M059J (cell line): ENCODE measurements around the gene PLA2G5. TPM values are rescaled to one million over a fixed set of nuclear protein-coding genes. Genes with fewer than 3 reads are reported as not detected.

ENCODE experiments used
- DNase-seq: peaks from one replicate; pipeline ENCODE4 v3.0.0-alpha.2; 2012; ENCODE audit warnings: low read depth
- total RNA-seq: library from RNA; depleted of rRNA; stranded (reverse); fragments of >200 nt; shearing (Covaris generic); gene quantifications from 2 replicates; pipeline ENCODE4 v1.2.3, GENCODE V29; 2014

PLA2G5 gene
- total RNA-seq, 1 experiment from 2014 or later = 0.84 TPM

DNA sequence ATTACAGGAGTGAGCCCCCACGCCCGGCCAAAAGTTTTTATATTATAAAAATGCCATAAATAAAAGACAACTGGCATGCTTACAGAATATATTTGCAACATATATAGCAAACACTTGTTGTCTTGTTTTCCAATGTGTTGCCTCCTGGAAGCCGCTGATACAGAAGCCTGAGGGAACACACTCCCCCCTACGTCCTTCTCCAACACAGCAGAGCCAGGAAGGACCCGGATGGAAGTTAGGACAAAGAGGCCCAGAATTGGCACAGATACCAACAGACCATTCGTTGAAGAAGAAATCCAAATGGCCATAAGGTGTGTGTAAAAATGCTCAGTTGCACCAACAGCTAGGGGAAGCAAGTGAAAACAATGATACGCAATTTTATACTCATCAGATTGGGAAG is 1.3 kb upstream of the PLA2G5 start:
- no peak for DNase-seq

GRCh38 chr1:20070357-20070756 is 363 bp downstream of the PLA2G5 start:
- DNase-seq = no peak

- DNase-seq = no peak
Observed at GRCh38 chr1:20071416-20071815, 1.4 kb downstream of the PLA2G5 start.

GRCh38 chr1:20072771-20073170 is 2.8 kb downstream of the PLA2G5 start:
- no peak for DNase-seq

DNA sequence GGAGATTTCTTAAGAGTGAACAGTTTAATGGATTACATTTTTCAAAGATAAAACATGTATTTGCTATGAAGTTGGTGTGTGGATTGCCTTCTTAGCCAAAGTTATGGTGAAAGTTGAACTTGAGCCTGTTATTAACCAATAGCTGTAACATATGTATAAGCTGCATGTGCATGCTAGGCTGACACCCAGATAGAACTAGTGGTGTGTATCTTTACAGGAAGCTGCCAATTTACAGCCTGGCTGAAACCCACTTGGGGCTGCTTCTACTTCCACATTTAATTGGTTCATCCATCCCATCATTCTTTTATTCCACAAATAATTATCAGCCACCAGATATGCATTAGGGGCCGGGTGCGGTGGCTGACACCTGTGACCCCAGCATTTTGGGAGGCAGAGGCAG is 3.3 kb downstream of the PLA2G5 start:
- DNase-seq = no peak

GRCh38 chr1:20074055-20074724 is 4.2 kb downstream of the PLA2G5 start:
- DNase-seq = peak; percentile 48

DNA sequence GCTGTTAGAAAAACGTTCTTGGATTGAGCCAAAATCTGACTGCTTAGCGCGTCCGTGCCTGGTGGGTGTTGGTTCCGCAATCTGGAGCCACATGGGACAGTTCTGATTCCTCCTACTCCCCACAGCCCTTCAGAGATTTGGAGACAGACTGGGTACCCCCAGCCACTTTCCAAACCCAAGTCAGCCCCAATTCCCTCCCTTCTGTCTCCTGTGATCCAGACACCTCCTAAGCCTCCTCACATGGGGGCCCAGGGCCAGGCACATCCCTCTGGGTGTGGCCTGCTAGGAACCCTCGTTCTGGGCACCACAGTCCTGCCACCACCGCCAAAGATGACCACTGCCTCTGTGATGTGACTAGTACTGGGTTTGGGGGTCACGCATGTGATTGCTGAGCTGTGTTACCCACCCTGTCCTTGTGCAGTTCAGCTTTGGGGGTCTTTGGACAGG is 4.8 kb downstream of the PLA2G5 start:
- DNase-seq = no peak

GRCh38 chr1:20075345-20075744 is 5.4 kb downstream of the PLA2G5 start:
- no peak for DNase-seq

- no peak for DNase-seq
Observed at GRCh38 chr1:20076223-20076622, 6.2 kb downstream of the PLA2G5 start.

DNA sequence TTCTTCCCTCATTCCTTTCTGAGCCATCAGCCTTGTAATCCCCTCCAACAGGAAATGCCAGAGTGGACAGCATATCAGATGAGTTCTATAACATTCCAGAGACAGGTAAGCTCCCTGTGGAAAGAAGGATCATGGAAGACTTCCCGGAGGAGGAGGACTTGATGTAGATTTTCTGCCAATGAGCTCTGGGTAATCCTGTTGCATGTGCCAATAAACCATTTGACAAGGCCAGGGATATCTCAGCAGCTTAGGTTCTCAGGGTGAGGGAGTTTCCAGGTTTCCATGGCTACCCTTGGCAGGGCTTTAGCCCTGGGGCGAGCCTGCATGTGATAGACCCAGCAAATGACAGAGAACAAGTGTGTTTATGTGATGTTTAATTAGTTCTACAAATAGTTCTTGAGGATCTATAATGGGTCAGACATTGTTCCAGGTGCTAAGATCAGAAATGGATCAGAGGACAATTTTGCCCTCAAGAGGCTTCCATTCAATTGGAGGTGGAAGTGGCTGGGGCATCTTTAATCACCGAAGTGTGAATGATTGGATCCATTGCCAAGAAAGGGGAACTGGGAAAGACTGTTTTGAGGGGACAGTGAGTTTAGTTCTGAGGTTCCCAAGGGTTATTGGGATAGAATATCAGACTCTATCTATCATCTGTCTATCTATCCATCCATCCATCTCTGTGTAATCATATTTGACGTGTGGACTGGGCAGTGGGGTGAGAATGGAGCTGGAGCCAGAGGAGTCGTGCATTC is 6.9 kb downstream of the PLA2G5 start:
- peak; percentile 59 for DNase-seq

DNA sequence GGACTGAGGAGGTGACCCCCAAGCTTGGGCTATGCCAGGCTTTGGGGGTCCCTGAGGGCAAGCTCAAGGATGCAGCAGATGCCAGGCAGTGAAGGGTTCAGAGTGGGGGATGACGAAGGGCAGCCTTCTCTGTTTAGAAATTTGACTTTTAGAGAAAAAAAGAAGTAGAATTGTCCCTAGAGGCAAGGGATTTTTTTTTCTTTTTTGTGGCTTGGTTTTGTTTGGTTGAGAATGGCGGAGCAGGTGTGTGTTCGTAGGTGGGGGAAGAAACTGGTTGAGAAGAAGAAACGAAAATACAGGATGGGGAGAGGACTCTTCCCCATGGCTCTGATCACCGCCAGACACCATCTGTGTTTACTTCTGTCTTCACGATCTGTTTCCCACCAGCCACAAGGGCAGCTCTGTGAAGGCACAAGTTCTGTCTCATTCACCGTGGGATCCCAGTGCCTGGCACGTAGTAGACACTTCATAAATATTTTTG is 8.2 kb downstream of the PLA2G5 start:
- DNase-seq = no peak

GRCh38 chr1:20078711-20079110 is 8.7 kb downstream of the PLA2G5 start:
- DNase-seq = no peak

DNA sequence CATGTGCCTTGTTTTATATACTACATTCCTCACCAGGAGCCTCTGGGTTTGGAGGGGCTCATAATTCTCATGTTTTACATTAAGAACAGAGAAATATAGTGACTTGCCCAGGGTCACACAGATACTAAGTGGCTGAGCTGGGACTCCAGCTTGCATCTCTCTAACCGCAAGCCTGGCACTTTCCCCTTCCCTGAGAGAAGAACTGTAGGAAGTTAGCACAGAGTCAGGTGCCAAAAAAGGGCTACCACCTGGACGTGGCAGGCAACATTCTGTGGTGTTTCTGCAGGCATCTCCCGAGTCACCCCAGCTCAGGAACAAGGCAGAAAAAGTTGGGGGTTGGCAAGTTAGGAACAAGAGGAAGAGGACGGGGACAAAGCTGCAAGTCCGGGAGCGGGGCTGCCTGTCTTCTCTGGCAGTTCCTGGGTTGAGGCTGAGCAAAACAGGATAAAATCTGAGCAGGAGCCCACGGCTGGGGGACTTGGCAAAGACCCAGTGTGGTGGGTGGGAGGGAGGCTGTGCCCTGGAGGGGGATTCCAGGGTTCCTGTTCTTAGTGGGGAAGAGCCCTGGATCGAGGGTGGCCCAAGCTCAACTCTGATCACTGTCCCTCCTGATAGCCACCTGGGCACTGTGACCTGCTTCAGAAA is 9.8 kb downstream of the PLA2G5 start:
- DNase-seq = no peak

- peak; percentile 36 for DNase-seq
Observed at GRCh38 chr1:20080441-20081352, 10.7 kb downstream of the PLA2G5 start.

GRCh38 chr1:20081353-20081810 is 11.4 kb downstream of the PLA2G5 start:
- DNase-seq = no peak

DNA sequence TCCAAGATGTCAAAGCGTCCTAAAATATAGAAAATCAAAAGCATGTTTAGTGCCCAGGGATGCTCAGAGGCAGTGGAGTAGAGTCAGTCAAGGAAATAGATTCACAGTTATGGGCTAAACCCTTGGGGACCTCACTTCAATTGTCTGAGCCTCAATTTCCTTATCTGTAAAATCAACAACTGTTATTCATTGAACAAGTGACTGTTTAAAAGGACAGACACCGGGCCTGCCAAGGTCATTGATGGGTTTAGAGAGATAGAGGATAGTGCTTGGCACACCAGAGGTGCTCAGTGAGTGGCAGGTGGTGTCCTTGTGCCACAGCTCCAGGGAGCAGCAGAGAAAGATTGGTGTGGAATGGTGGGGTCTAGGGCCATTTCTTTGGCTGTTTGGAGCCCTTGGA is 12.8 kb downstream of the PLA2G5 start:
- DNase-seq = no peak

GRCh38 chr1:20083178-20083944 is 13.4 kb downstream of the PLA2G5 start:
- no peak for DNase-seq

DNA sequence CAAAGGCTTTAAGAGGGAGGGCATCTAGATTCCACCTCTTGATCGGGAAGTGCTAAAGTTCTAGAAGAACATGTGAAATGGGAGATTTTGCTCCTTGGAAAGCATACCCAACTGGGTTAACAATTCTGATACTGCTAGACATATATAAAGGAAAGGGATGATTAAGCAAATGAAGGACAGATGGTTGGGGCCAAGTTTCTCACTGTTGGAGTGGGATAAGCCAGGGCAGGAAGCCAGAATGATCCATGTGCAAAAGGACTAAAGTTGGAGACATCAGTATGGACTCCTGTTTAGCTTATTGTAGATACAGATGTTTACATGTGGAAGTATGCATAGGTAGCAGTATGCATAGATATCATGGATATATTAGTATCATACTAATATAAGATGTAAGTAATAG is 16.8 kb downstream of the PLA2G5 start:
- DNase-seq = no peak

DNA sequence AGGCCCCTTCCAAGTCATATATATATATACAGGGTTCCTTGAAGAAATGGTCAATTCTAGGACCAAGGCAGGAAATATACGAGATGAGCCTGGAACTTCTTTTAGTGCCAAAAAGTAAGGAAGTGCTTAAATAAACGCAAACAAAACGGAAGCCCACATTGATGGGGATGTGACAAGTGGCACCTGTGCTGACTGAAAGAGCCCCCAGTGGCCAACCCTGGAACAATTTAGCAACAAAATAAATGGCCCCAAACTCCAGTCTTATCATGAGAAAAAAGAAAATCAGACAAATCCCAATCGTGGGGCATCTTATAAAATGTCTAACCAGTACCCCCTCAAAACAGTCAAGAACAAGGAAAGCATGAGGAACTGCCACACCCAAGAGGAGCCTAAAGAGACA is 17.7 kb downstream of the PLA2G5 start:
- DNase-seq = no peak

GRCh38 chr1:20089328-20090077 is 19.5 kb downstream of the PLA2G5 start:
- DNase-seq = no peak
